Sigmoid colon (tissue), 7 donors: ENCODE measurements around the gene RING1. TPM values are rescaled to one million over a fixed set of nuclear protein-coding genes. Genes with fewer than 3 reads are reported as not detected.
"Not testable (repeated sequence)": the region's sequence is repeated elsewhere in the genome, so short reads cannot be mapped to it uniquely, and the experiment has no call there.

Experiments
- DNase-seq: peaks from one replicate; pipeline ENCODE4 v3.0.0-alpha.2; 2019
- H3K27ac ChIP-seq, 4 donors: fragments of 200-600 bp; sonication (generic); one replicate each; pipeline ENCODE4 v1.5.1; 2016 to 2019; ENCODE audit warnings: mild to moderate bottlenecking in 1 of 4
- H3K27me3 ChIP-seq, 3 donors: fragments of 200-600 bp; sonication (generic); one replicate each; pipeline ENCODE4 v1.5.1; 2019; ENCODE audit warnings: mild to moderate bottlenecking in 1 of 3
- H3K36me3 ChIP-seq, 4 donors: fragments of 200-600 bp; sonication (generic); one replicate each; pipeline ENCODE4 v1.5.1; 2016 to 2019
- H3K4me1 ChIP-seq, 4 donors: fragments of 200-600 bp; sonication (generic); one replicate each; pipeline ENCODE4 v1.5.1; 2017 to 2019
- H3K4me3 ChIP-seq, 4 donors: fragments of 200-600 bp; sonication (generic); one replicate each; pipeline ENCODE4 v1.5.1; 2017 to 2019; ENCODE audit warnings: mild to moderate bottlenecking in 2 of 4, moderate library complexity in 1 of 4
- H3K9me3 ChIP-seq, 4 donors: fragments of 200-600 bp in 3 of 4; sonication (generic) in 3 of 4; one replicate each; pipeline versions ENCODE4 v1.5.1 to v1.6.1; 2013 to 2019
- CTCF ChIP-seq, 4 experiments: fragments of 450-650 bp in 3 of 4; fragments of 200-600 bp in 1 of 4; IDR thresholded peaks; one replicate each; pipeline ENCODE4 v1.5.1; 2016 to 2019; ENCODE audit warnings: antibody characterized with exemption in 4 of 4, mild to moderate bottlenecking in 3 of 4, moderate library complexity in 2 of 4
- EP300 ChIP-seq, 4 donors: sonication (generic); formaldehyde crosslinking; IDR thresholded peaks; one replicate each; pipeline ENCODE4 v1.6.1; 2017; ENCODE audit warnings: antibody characterized with exemption in 4 of 4
- POLR2A ChIP-seq, 2 donors: fragments of 450-650 bp; IDR thresholded peaks; one replicate each; pipeline ENCODE4 v1.6.1; 2016; ENCODE audit warnings: antibody characterized with exemption in 2 of 2, mild to moderate bottlenecking in 2 of 2, moderate library complexity in 2 of 2
- POLR2AphosphoS5 ChIP-seq, 4 donors: sonication (generic); formaldehyde crosslinking; IDR thresholded peaks; one replicate each; pipeline ENCODE4 v1.6.1; 2017; ENCODE audit warnings: antibody characterized with exemption in 4 of 4
- WGBS, 2 donors: extraction: QIAGEN DNeasy Blood & Tissue Kit; methylation state at CpG; one replicate each; pipeline ENCODE4 v1.1.7; 2013; 5-methylcytosine and 5-hydroxymethylcytosine counted together
- intact Hi-C: fragments of 100-400 bp; cut with DNase I; formaldehyde crosslinking; loops from one replicate; pipeline ENCODE4 v1.15.1; 2023
- polyA plus RNA-seq, 3 donors: library from polyadenylated mRNA; stranded (reverse); fragments of 200-250 nt; gene quantifications; one replicate each; pipeline ENCODE4 v1.2.3, GENCODE V29; 2013
- total RNA-seq, 4 donors: library from RNA; depleted of rRNA; stranded (reverse); fragments of >200 nt; gene quantifications; one replicate each; pipeline ENCODE4 v1.1.0, GENCODE V29; 2016
- donor health status: healthy with polysubstance abuse.
- donor health status: Bipolar disorder and iron deficiency.
- donor health status: healthy.

The RING1 gene
- total and polyA plus RNA-seq, 7 donors: 13.2 to 36.0 (median 18.1) TPM

- DNase-seq: peak; percentile 51
- Histone ChIP-seq H3K4me3 (no peak overlapping the region), H3K9me3 (no peaks in the 10 kb centered on the region), H3K4me1 (peaks cover 0 to 20% (median 16%) of the 10 kb centered on the region in 4 donors), H3K36me3 (peaks cover 0 to 12% (median 1%) of the 10 kb centered on the region in 4 donors), H3K27ac (no peak overlapping the region), H3K27me3 (no peaks in the 10 kb centered on the region)
- intact Hi-C loops: no loop called here
- 75 to 83% methylated on average over 9 of the region's 9 CpGs for WGBS, 2 donors
- TF ChIP-seq POLR2A (IDR thresholded peaks at IDR 0.05) (no peak), EP300 (IDR thresholded peaks at IDR 0.05) (no peak), CTCF (IDR thresholded peaks at IDR 0.05) (no peak), POLR2AphosphoS5 (IDR thresholded peaks at IDR 0.05) (no peak)
Observed at GRCh38 chr6:33215271-33216116, 7.2 kb downstream of the RING1 start.

GRCh38 chr6:33216117-33216649 lies 7.9 kb downstream of the RING1 start:
- TF ChIP-seq POLR2AphosphoS5 (IDR thresholded peaks at IDR 0.05) (no peak), CTCF (IDR thresholded peaks at IDR 0.05) (no peak), EP300 (IDR thresholded peaks at IDR 0.05) (no peak), POLR2A (IDR thresholded peaks at IDR 0.05) (no peak)
- Histone ChIP-seq H3K4me3 (no peak overlapping the region), H3K9me3 (no peaks in the 10 kb centered on the region), H3K27ac (no peak overlapping the region), H3K36me3 (peaks cover 0 to 5% (median 0%) of the 10 kb centered on the region in 4 donors), H3K27me3 (no peaks in the 10 kb centered on the region), H3K4me1 (peaks cover 0 to 20% (median 16%) of the 10 kb centered on the region in 4 donors)
- DNase-seq: peak; percentile 36
- intact Hi-C loops: no loop called here
- WGBS, 2 donors: 86 to 90% methylated on average over 4 of the region's 4 CpGs

- H3K36me3 ChIP-seq: no peaks in the 10 kb centered on the region
- TF ChIP-seq EP300 (IDR thresholded peaks at IDR 0.05) (no peak), CTCF (IDR thresholded peaks at IDR 0.05) (no peak), POLR2AphosphoS5 (IDR thresholded peaks at IDR 0.05) (no peak), POLR2A (IDR thresholded peaks at IDR 0.05) (no peak)
- 84 to 88% methylated on average over 6 of the region's 6 CpGs for WGBS, 2 donors
- peaks cover 0 to 18% (median 16%) of the 10 kb centered on the region in 4 donors for H3K4me1 ChIP-seq
- intact Hi-C loops: no loop called here
- peak; percentile 17 for DNase-seq
- no peak overlapping the region for H3K4me3 ChIP-seq
- no peaks in the 10 kb centered on the region for H3K9me3 ChIP-seq
- no peak overlapping the region for H3K27ac ChIP-seq
- H3K27me3 ChIP-seq: no peaks in the 10 kb centered on the region
Observed at GRCh38 chr6:33217246-33217645, 8.9 kb downstream of the RING1 start.

- no peaks in the 10 kb centered on the region for H3K36me3 ChIP-seq
- H3K27ac ChIP-seq: no peak overlapping the region
- peak; percentile 38 for DNase-seq
- no peak overlapping the region for H3K4me3 ChIP-seq
- H3K9me3 ChIP-seq: no peaks in the 10 kb centered on the region
- 65 to 76% methylated on average over 3 of the region's 3 CpGs for WGBS, 2 donors
- no peaks in the 10 kb centered on the region for H3K27me3 ChIP-seq
- intact Hi-C loops: no loop called here
- peaks cover 0 to 14% (median 13%) of the 10 kb centered on the region in 4 donors for H3K4me1 ChIP-seq
- TF ChIP-seq POLR2A (IDR thresholded peaks at IDR 0.05): no peak
- no peak for TF ChIP-seq CTCF (IDR thresholded peaks at IDR 0.05)
- TF ChIP-seq EP300 (IDR thresholded peaks at IDR 0.05): no peak
- no peak for TF ChIP-seq POLR2AphosphoS5 (IDR thresholded peaks at IDR 0.05)
Observed at GRCh38 chr6:33217681-33218080, 9.4 kb downstream of the RING1 start.

- H3K27ac ChIP-seq, H3K4me1 ChIP-seq, intact Hi-C loops, DNase-seq, H3K4me3 ChIP-seq, H3K36me3 ChIP-seq, H3K9me3 ChIP-seq: not testable (repeated sequence)
- peaks cover 0 to 16% (median 0%) of the 10 kb centered on the region in 3 donors for H3K27me3 ChIP-seq
- 50 to 56% methylated on average over 14 of the region's 14 CpGs for WGBS, 2 donors
Observed at GRCh38 chr6:33226503-33227120, 18.3 kb downstream of the RING1 start.
